CD4-positive, alpha-beta T cell treated with Interleukin-6 for 4 hours (primary cell): ENCODE measurements around the gene PSMB3.
A peak's percentile ranks its signal among the peaks of the same experiment; 100 is the strongest.

Source experiments
- DNase-seq: peaks from one replicate; pipeline ENCODE4 v3.0.0-alpha.2; 2020; ENCODE audit warnings: mixed read lengths

PSMB3 gene

GRCh38 chr17:38733982-38734973 is 18.3 kb upstream of the PSMB3 start:
- DNase-seq: peak; percentile 60

DNA sequence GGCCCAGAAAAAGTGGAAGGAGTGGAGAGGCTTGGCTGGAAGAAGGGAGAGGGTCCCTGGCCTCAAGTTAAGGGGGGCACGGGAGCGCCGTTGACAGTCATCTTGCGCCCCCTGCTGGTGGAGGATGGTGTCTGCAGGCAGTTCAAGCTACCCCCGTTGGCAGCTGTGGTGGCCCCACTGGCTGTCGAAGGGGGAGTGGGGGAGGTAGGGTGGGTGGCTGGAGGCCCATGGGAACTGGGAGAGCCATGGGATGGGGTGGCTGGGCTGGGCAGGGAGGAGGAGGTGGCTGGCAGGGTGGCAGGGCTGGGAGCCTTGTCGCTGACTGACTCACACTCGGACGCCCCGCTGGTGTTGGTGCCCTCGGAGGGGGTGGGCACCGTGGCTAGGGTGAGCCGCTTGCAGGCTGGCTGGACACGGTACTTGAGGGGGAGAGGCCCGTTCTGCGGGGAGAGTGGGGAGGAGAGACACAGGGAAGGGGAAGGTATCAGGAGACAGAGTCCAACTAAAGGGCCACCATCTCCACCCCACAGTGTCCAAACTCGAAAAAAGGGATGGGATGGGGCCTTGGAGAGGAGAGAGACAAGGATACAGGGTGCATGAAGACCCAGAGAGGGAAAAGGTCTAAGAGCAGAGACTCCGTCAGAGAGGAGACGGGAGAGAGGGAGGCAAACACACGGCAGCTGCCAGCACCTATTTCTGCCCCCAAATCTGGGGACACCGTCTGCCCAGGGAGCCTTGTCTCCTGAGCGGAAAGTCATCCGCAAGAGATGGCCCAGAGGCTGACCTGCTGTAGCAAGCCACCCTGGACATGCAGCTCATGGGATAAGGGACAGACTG is 17.2 kb upstream of the PSMB3 start:
- peak; percentile 79 for DNase-seq

DNA sequence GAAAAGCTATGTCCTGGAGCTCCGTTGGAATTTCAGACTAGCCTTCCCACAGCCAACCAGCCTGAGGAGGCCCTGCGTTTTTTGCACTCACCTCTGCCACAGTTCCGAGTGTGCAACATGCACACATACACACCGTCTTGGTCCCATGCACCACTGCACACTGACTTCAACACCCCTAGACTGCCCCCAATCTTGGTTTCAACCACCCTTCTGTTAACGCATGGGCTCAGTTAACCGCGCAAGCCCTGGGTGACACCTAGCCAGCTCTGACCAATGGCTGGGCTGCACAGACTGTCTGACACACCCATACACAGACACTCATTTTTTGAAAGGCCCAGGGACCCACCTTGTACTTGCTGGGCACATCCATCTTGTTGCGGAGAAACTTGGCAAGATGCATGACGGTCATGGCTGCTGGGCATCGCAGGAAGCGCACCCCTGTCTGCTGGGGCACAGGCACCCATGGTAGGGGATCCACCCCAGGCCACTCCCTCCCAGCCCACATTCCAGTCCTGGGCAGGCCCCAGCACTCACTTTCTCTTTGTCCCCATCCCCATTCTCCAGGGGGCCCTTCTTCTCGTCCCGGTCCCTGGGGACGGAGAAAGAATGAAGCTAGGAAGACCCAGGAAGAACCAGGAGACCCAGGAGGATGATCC is 14.4 kb upstream of the PSMB3 start:
- DNase-seq: no peak

DNA sequence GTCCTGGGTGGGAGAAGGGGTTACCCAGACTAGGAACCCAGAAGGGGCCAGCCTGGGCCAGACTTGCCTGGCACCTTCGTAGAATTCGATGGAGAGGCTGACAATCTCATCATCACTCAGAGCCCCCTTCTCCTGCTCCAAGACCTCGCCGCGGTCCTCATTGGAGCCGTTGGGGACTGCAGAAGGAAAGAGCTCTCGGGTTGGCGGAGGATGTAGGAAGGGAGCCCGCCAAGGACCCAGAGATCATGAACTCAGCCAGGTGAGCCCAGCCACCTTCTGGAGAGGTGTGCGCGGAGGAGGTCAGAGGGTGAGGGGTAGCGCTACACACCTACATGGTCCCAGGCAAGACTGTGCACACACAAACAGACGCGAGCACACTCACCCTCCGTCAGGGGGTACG is 13.9 kb upstream of the PSMB3 start:
- DNase-seq: no peak

DNA sequence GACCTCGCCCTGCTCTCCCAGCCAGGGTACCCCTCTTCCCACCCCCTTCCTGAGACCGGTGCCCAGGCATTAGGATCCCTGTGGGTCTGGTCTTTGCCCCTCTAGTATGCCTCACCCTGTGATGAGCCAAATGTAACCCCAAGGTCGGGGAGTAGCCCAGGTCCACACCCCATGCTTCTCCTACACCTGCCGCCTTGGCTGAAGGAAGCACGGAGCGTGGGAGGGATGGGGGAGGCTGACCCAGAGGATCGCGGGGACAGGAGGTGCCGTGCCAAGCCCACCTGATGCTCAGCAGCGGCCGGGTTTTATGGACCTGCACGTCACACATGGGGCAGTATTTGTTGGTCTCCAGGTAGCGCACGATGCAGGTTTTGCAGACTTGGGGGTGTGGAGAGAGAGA is 13.2 kb upstream of the PSMB3 start:
- no peak for DNase-seq

- no peak for DNase-seq
Measured at GRCh38 chr17:38740044-38740443, 12.5 kb upstream of the PSMB3 start.

- DNase-seq: no peak
Measured at GRCh38 chr17:38740806-38741205, 11.7 kb upstream of the PSMB3 start.

DNA sequence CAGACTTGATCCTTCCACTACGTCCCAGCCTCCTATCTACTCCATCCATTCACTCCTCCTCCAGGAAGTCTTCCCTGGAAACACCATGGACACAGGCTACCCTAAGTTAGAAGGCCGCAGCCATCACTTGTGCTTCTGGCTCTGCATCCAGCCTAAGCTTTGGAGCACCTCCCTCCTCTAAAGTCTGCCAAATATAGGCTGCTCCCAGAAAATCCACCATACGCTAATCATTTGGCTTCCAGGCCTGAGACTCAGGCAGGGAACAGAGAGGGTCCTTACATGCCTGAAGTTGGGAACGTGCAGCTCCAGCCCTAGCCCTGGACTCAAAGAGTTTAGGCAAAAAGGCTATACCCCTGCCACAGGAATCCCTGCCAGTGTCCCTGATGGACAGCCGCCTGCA is 11.1 kb upstream of the PSMB3 start:
- no peak for DNase-seq

DNA sequence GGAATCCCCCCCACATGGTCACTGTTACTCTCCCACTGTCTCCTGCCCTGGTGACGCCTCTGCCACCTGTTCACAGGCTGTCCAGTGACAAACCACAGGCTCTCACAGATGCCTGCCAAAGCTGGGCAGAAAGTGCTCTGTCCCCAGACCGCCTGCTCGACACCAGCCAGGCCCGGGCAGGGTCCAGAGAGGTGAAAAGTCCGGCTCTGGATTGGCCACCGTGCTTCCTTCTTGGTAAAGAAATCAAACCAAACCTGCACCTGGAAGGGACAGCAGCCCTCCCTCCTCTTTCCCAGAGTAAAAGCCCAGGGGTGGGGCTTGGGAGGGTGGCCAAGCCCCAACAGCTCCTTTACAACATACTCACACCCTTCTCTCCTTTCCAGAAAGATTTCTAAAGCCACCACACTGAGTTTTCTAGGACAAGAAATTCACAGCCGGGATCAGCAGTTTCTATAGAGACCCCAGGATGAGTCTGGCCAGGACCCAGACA is 10.6 kb upstream of the PSMB3 start:
- no peak for DNase-seq

- DNase-seq: no peak
Measured at GRCh38 chr17:38742411-38743308, 9.9 kb upstream of the PSMB3 start.

GRCh38 chr17:38743556-38744171 is 8.9 kb upstream of the PSMB3 start:
- no peak for DNase-seq

GRCh38 chr17:38745545-38745944 is 7.0 kb upstream of the PSMB3 start:
- DNase-seq: no peak

DNA sequence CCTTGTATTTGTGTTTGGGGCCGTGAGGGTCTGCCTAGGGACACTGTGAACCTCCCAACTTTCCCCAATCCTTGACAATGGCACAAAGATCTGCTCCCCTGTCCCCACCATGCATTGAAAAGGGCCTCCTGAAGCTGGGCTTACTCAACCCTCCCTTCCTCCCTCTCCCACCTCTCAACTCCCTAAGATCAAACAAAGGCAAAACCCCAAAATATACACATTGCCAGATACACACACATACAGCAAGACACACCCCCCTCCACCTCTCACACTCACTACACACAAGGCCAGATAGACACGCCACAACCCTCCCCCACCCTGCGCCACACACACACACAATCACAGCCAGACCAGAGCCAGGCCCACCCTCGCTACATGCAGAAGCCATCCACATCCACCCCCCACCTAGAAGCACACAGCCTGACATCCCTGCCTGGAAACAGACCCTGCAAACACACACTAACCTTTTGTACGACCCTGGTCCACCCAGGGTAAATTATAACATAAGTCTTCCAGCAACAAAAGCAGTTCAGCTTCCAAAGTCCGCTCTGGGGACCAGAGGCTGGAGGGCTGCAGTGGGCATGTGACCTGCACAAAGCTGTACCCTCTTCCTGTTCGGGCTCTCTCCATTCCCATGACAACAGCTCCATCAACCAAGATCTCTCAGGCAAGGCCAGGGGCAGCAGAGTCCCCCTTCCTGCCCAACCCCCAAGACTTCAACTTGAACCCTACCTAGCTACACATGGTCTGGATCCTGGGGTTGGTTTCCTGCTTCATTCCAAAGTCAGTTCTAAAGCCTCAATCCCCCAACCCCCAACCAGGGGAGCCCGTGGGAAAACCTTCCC is 6.3 kb upstream of the PSMB3 start:
- no peak for DNase-seq

GRCh38 chr17:38746849-38747462 is 5.6 kb upstream of the PSMB3 start:
- DNase-seq: no peak

GRCh38 chr17:38747463-38748148 is 4.9 kb upstream of the PSMB3 start:
- DNase-seq: peak; percentile 45

- DNase-seq: no peak
Measured at GRCh38 chr17:38748149-38748891, 4.2 kb upstream of the PSMB3 start, which contains the start of gene PCGF2. Gene PCGF2, minus strand, starts transcription at chr17:38748336. Its CDS starts 7,934 bp downstream, at chr17:38740402.

GRCh38 chr17:38748892-38749222 is 3.7 kb upstream of the PSMB3 start:
- no peak for DNase-seq

- DNase-seq: no peak
Measured at GRCh38 chr17:38749223-38750043, 3.1 kb upstream of the PSMB3 start.
